K562 (cell line): ENCODE results near the gene ADAM21. TPM values are rescaled to one million over a fixed set of nuclear protein-coding genes. Genes with fewer than 3 reads are reported as not detected.

Experiments
- ATAC-seq: fragments of 200-7000 bp; cut with Tn5 transposase; 3 replicates; pipeline ENCODE4 v1.9.1; 2020; ENCODE audit warnings: moderate library complexity
- BruUV-seq: library from RNA; stranded (reverse); fragments of 400-500 nt; replicated peaks from 2 replicates; lab custom pipeline; 2021; lab: Mats Ljungman, UMichigan
- CTCF ChIA-PET: fragments of 300-600 bp; formaldehyde crosslinking; extraction: SDS; loops from one replicate; lab custom pipeline; 2021; ENCODE audit warnings: low intra/inter-chr PET ratio; lab: Yijun Ruan, JAX
- POLR2A ChIA-PET: fragments of 300-600, 350-650 bp; sonication (Branson Sonifier 250); formaldehyde crosslinking; extraction: SDS; loops from one replicate; lab custom pipeline; 2021; ENCODE audit warnings: antibody characterized with exemption, inconsistent platforms; lab: Yijun Ruan, JAX
- DNase-seq, 4 experiments: peaks; one replicate each; pipeline versions ENCODE4 v3.0.0 to v3.0.0-alpha.2; 2011 to 2018; ENCODE audit warnings: low spot score in 3 of 4, mixed read lengths in 3 of 4; ENCODE audit errors: extremely low read depth in 1 of 4
- FAIRE-seq: peaks from 2 replicates; lab custom pipeline; 2011; peaks lifted over from hg19 to GRCh38; lab: Jason Lieb, UNC
- H2AFZ ChIP-seq: 2 replicates; pipeline ENCODE4 v1.6.0; 2011; ENCODE audit warnings: low read depth, low read length, control low read depth, inconsistent platforms
- H3K27ac ChIP-seq: fragments of 200-600 bp; 3 replicates; pipeline ENCODE4 v1.8.0; 2011; ENCODE audit warnings: low read depth, mild to moderate bottlenecking, control low read depth, inconsistent platforms, low read length, moderate library complexity, mixed read lengths; ENCODE audit errors: extremely low read depth
- H3K27me3 ChIP-seq, 2 experiments: fragments of 300-600 bp in 1 of 2; 2 replicates in 1 of 2; 3 replicates in 1 of 2; pipeline versions ENCODE4 v1.6.0 to v1.8.0; 2011; ENCODE audit warnings: inconsistent platforms in 2 of 2, low read length in 2 of 2, mild to moderate bottlenecking in 1 of 2, mixed read lengths in 1 of 2, moderate library complexity in 1 of 2; ENCODE audit not compliant: control insufficient read depth in 2 of 2, insufficient read depth in 2 of 2
- H3K36me3 ChIP-seq: fragments of 300-600 bp; 3 replicates; pipeline ENCODE4 v1.8.0; 2011; ENCODE audit warnings: mild to moderate bottlenecking, low read length, inconsistent platforms; ENCODE audit not compliant: control insufficient read depth, insufficient read depth
- H3K4me1 ChIP-seq, 2 experiments: fragments of 200-600 bp in 1 of 2; replicated peaks in 1 of 2; 2 replicates in 1 of 2; 3 replicates in 1 of 2; pipeline versions ENCODE4 v1.5.1 to v1.8.0; 2011; ENCODE audit warnings: inconsistent platforms in 2 of 2, low read length in 2 of 2, mild to moderate bottlenecking in 1 of 2, mixed read lengths in 1 of 2, moderate library complexity in 1 of 2; ENCODE audit not compliant: control insufficient read depth in 2 of 2, insufficient read depth in 2 of 2
- H3K4me2 ChIP-seq: 2 replicates; pipeline ENCODE4 v1.6.1; 2011; ENCODE audit warnings: low read length, control low read depth, inconsistent platforms, mixed read lengths; ENCODE audit not compliant: insufficient read depth
- H3K4me3 ChIP-seq: fragments of 200-600 bp; sonication (generic), shearing (Covaris generic); 2 replicates; pipeline ENCODE4 v1.5.1; 2016; ENCODE audit warnings: control low read depth, inconsistent platforms
- H3K79me2 ChIP-seq: fragments of 200-600 bp; 3 replicates; pipeline ENCODE4 v1.8.0; 2011; ENCODE audit warnings: low read length, inconsistent platforms; ENCODE audit not compliant: control insufficient read depth, insufficient read depth
- H3K9ac ChIP-seq, 2 experiments: 2 replicates each; pipeline versions ENCODE4 v1.6.0 to v1.6.1; 2011; ENCODE audit warnings: low read depth in 2 of 2, low read length in 2 of 2, control low read depth in 1 of 2, inconsistent platforms in 1 of 2, mild to moderate bottlenecking in 1 of 2, mixed read lengths in 1 of 2; ENCODE audit not compliant: insufficient read depth in 1 of 2
- H3K9me1 ChIP-seq: one replicate; pipeline ENCODE4 v1.6.0; 2011; ENCODE audit warnings: inconsistent platforms, mild to moderate bottlenecking, low read length, moderate library complexity; ENCODE audit not compliant: control insufficient read depth, insufficient read depth
- H3K9me3 ChIP-seq: replicated peaks from 2 replicates; pipeline ENCODE4 v1.5.1; 2011; ENCODE audit warnings: low read depth, low read length, inconsistent platforms; ENCODE audit not compliant: control insufficient read depth, insufficient read depth
- H4K20me1 ChIP-seq: replicated peaks from 2 replicates; pipeline ENCODE4 v1.6.1; 2011; ENCODE audit warnings: low read length, inconsistent platforms, mixed read lengths; ENCODE audit not compliant: control insufficient read depth, insufficient read depth
- DIDO1 ChIP-seq: fragments of 450-650 bp; IDR thresholded peaks from 2 replicates; pipeline ENCODE4 v1.6.1; 2016; ENCODE audit warnings: low read depth, missing biosample characterization, missing genetic modification characterization
- HBP1 ChIP-seq: fragments of 450-650 bp; formaldehyde crosslinking; IDR thresholded peaks from 2 replicates; pipeline ENCODE4 v1.4.0; 2022; ENCODE audit warnings: missing genetic modification characterization
- HEY1 ChIP-seq: fragments of 250-450 bp; sonication (Bioruptor Pico); IDR thresholded peaks from 2 replicates; pipeline ENCODE4 v1.5.0; 2020; ENCODE audit warnings: mild to moderate bottlenecking, moderate library complexity, borderline replicate concordance
- HMGN3 ChIP-seq: IDR thresholded peaks from 2 replicates; pipeline ENCODE4 v1.6.1; 2011; ENCODE audit warnings: borderline replicate concordance, low read depth, mild to moderate bottlenecking, mixed read lengths, low read length; ENCODE audit not compliant: insufficient read length; ENCODE audit errors: extremely low read depth
- KAT7 ChIP-seq: sonication (generic); formaldehyde crosslinking; IDR thresholded peaks from 2 replicates; pipeline ENCODE4 v1.8.0; 2022; ENCODE audit warnings: missing genetic modification reagents, mild to moderate bottlenecking, borderline replicate concordance
- KDM4B ChIP-seq, 2 experiments: fragments of 450-650 bp in 1 of 2; sonication (generic) in 1 of 2; IDR thresholded peaks; 2 replicates each; pipeline ENCODE4 v1.6.1; 2016 to 2017; ENCODE audit warnings: borderline replicate concordance in 2 of 2, antibody characterized with exemption in 1 of 2, low read depth in 1 of 2, mild to moderate bottlenecking in 1 of 2
- MTA2 ChIP-seq: fragments of 450-650 bp; IDR thresholded peaks from 2 replicates; pipeline ENCODE4 v1.6.1; 2016; ENCODE audit warnings: low read depth
- PHF21A ChIP-seq: fragments of 450-650 bp; IDR thresholded peaks from 2 replicates; pipeline ENCODE4 v1.6.1; 2017; ENCODE audit warnings: low read depth, borderline replicate concordance
- SMAD1 ChIP-seq: fragments of 150-350 bp; IDR thresholded peaks from 2 replicates; pipeline ENCODE4 v1.6.1; 2014; ENCODE audit warnings: low read length, low read depth; ENCODE audit not compliant: partially characterized antibody
- ZNF445 ChIP-seq: fragments of 250-450 bp; sonication (Bioruptor Pico); IDR thresholded peaks from 2 replicates; pipeline ENCODE4 v1.4.0; 2020; ENCODE audit warnings: low read depth, mild to moderate bottlenecking, moderate library complexity
- ZNF79 ChIP-seq: fragments of 250-450 bp; sonication (Bioruptor Pico); IDR thresholded peaks from 2 replicates; pipeline ENCODE4 v1.4.0; 2020; ENCODE audit warnings: low read depth, mild to moderate bottlenecking, moderate library complexity
- WGBS: fragments of 100-300 bp; shearing (Covaris generic); methylation state at CpG from one replicate; pipeline ENCODE4 v1.1.6; 2016; ENCODE audit warnings: low coverage, mixed read lengths; ENCODE audit not compliant: insufficient coverage; ENCODE audit errors: missing lambda C conversion rate; 5-methylcytosine and 5-hydroxymethylcytosine counted together
- in situ Hi-C: fragments of 300-500 bp; cut with MboI; formaldehyde crosslinking; loops from 4 replicates; pipeline ENCODE4 v1.15.0; 2018; ENCODE audit warnings: inconsistent platforms, mixed read lengths
- intact Hi-C: fragments of 100-400 bp; cut with micrococcal nuclease; formaldehyde crosslinking; loops from 2 replicates; pipeline ENCODE4 v1.14.2; 2022
- polyA plus RNA-seq, 8 experiments: library from polyadenylated mRNA; depleted of rRNA in 4 of 8; stranded (reverse) in 5 of 8; unstranded in 3 of 8; fragments of >200 nt; fragmentation: Nextera tagmentation in 2 of 8; fragmentation: Illumina TruSeq in 1 of 8; extraction: Ambion mirVana in 2 of 8; extraction: Trizol in 1 of 8; gene quantifications; 2 replicates each; pipeline versions ENCODE4 v1.2.1 to v1.2.3, GENCODE V29; 2011 to 2014; ENCODE audit warnings: inconsistent platforms in 1 of 8, missing spikeins in 1 of 8
- total RNA-seq, 7 experiments: library from RNA; depleted of rRNA in 6 of 7; stranded (reverse); fragments of >200 nt in 6 of 7; fragmentation: Illumina TruSeq in 2 of 7; extraction: Trizol in 2 of 7; gene quantifications; 2 replicates each; pipeline versions ENCODE4 v1.2.1 to v1.2.3, GENCODE V29; 2011 to 2021; ENCODE audit warnings: low replicate concordance in 1 of 7

The ADAM21 gene
- total and polyA plus RNA-seq, 9 of the 15 experiments (the other 6 are each of a cell fraction or from before 2014, with no cell fraction given) = 0.03 to 0.15 (median 0.05) TPM; not detected in 4

DNA sequence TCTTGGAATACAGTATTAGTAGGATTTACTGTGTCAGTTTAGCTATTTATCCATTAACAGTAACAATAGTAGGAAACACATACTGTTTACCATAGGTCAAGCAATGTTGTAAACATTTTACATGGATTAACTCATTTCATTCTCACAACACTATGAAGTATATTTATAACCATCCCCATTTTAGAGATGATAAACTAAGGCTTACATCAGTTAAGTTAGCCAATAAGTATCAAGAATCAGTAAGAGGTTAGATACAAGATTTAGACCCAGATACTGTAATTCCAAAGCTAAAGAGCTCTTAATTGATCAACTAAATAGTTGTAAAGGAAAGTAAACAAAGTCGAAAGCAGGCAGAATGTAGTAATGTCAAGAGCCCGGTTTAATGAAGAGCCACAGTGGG is 36.2 kb upstream of the ADAM21 start:
- Histone ChIP-seq H2AFZ (no peak overlapping the region), H3K4me2 (no peak overlapping the region)
- no peak for TF ChIP-seq PHF21A
- TF ChIP-seq ZNF445 = no peak
- no peak for TF ChIP-seq HBP1
- TF ChIP-seq HEY1 (CRISPR knock-in tag) = no peak
- TF ChIP-seq MTA2 = no peak
- TF ChIP-seq KAT7 (CRISPR knock-in tag) = no peak
- no peak for TF ChIP-seq SMAD1
- TF ChIP-seq KDM4B (IDR thresholded peaks at IDR 0.05; ENCODE audit: borderline replicate concordance in 2 of 2, low read depth in 1 of 2) = no peak
- no peak for TF ChIP-seq ZNF79 (CRISPR knock-in tag)
- TF ChIP-seq DIDO1 (tag) = no peak
- no peak for TF ChIP-seq HMGN3
- TF ChIP-seq, all 486 proteins: peak for 0
- Histone ChIP-seq H3K27ac (no peak overlapping the region), H3K9me3 (no peaks in the 10 kb centered on the region), H3K9me1 (no peaks in the 10 kb centered on the region), H3K9ac (no peak overlapping the region), H3K36me3 (no peaks in the 10 kb centered on the region), H4K20me1 (no peaks in the 10 kb centered on the region), H3K79me2 (no peaks in the 10 kb centered on the region), H3K4me3 (no peak overlapping the region), H3K27me3 (no peaks in the 10 kb centered on the region), H3K4me1 (no peaks in the 10 kb centered on the region)
- FAIRE-seq (no peak), DNase-seq (no peak), ATAC-seq (no peak)
- POLR2A ChIA-PET = no interaction called here
- in situ Hi-C loops = no loop called here
- intact Hi-C loops = no loop called here
- CTCF ChIA-PET = no interaction called here
- WGBS = 8% methylated on average over 2 of the region's 2 CpGs
- no TSS peak for BruUV-seq
